Astrocyte (in vitro differentiated cells and primary cell): ENCODE data around the gene CHST3.

ENCODE experiments used
- CTCF ChIP-seq: IDR thresholded peaks from 2 replicates; pipeline ENCODE4 v1.5.1; 2011; ENCODE audit warnings: low read depth, mild to moderate bottlenecking, inconsistent platforms, low read length, moderate library complexity; ENCODE audit not compliant: insufficient read depth
- EZH2 ChIP-seq: IDR thresholded peaks from 2 replicates; pipeline ENCODE4 v1.6.1; 2012; ENCODE audit warnings: mild to moderate bottlenecking, low read length, inconsistent platforms; ENCODE audit not compliant: insufficient read depth

GRCh38 chr10:71961831-71962230 is 2.4 kb upstream of the CHST3 start:
- TF ChIP-seq CTCF (no peak), EZH2 (no peak)
